NCI-H1048 (cell line): ENCODE data around the gene HSPB7.
"Not testable (repeated sequence)": the region's sequence is repeated elsewhere in the genome, so short reads cannot be mapped to it uniquely, and the experiment has no call there.

Experiments
- DNase-seq: peaks from one replicate; lab custom pipeline; 2025; lab: John Stamatoyannopoulos, UW

The HSPB7 gene

DNA sequence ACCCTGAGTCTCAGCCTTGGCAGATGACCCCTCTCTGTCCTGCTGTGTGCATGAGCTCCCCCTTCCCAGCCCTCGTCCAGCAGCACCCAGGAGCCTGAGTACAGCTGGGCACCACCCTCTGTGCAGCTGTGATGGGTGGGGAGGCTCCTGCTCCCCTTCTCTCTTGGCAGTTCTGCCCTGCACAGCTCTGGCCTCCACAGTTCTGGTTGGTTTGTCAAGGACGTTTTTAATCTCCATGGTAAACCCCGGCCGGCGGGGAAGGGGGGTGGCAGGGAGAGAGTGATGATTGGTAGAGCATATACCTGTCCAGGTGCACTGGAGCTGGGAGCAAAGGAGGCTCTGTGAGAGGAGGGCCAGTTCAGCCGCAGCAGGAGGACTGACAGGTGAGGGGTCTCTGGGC is 3.8 kb upstream of the HSPB7 start, which contains the start of gene CLCNKA:
TSS of gene CLCNKA (plus strand) at position 356 of the 400 bp plus-strand sequence. CDS start 584 bp downstream, outside the sequence.
- DNase-seq, result no peak

DNA sequence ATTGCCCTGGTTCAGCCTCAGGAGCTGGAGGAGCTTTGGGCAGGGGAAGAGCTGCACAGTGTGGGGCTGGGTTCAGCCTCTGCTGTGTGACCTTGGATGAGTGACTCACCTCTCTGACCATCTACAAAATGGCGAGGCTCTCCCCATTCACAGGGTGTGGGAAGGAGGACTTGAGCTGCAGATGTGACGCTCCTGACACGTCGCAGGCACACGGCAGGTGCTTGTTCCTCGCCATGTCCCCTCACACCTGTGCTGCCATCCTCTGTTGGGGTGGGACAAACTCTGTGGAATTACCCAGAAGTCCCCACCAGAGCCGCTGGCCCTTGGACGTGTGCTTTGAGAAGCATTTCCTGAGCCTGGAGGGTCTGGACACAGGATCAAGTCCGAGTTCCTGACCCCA is 3.0 kb upstream of the HSPB7 start:
- not testable (repeated sequence) for DNase-seq

DNA sequence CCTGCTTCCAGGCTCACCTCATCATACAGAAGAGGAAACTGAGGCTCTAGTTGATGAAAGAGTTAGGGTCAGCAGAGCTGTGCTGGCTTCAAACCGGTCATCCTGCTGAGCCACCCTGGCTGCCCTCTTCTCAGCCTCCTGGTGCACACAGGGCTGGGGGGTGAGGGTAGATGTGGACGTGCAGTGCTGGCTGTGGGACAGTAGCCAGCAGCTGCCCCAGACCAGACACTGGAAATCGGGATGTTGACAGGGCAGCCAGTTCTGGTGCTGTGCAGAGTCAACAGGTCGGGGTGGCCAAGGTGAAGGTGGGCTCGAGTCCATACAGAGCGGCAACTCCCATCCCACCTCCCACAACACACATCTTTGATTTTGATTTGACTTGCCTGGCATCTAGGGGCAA is 2.5 kb upstream of the HSPB7 start:
- DNase-seq, result no peak

DNA sequence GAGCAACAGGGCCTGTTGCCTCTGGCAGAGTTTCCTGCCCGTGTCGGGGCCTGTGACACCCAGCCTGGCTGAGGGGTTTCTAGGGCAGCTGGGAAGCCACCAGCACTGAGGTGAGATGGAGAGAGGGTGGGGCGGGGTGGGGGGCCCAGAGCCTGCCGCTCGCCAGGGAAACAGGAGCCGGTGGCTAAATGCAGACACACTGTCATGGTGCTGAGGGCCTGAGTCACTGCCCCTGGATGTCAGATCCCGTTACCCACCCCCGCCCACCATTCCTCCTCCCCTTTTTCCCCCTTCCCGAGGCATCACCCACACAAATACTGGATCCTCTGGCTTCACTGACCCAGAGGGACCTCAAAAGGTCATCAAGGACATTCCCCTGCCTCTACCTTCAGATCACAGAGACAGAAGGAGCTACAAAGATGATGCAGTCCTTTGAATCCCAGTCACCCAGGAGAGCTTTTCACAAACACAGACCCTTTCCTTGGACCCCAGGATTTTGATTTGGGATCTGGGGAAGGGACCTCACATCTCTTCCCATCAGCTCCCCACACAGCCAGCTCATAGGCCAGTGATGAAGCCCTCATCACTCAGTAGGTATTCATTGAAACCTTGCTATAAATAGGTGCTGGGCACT is 1.9 kb upstream of the HSPB7 start:
- no peak for DNase-seq

DNA sequence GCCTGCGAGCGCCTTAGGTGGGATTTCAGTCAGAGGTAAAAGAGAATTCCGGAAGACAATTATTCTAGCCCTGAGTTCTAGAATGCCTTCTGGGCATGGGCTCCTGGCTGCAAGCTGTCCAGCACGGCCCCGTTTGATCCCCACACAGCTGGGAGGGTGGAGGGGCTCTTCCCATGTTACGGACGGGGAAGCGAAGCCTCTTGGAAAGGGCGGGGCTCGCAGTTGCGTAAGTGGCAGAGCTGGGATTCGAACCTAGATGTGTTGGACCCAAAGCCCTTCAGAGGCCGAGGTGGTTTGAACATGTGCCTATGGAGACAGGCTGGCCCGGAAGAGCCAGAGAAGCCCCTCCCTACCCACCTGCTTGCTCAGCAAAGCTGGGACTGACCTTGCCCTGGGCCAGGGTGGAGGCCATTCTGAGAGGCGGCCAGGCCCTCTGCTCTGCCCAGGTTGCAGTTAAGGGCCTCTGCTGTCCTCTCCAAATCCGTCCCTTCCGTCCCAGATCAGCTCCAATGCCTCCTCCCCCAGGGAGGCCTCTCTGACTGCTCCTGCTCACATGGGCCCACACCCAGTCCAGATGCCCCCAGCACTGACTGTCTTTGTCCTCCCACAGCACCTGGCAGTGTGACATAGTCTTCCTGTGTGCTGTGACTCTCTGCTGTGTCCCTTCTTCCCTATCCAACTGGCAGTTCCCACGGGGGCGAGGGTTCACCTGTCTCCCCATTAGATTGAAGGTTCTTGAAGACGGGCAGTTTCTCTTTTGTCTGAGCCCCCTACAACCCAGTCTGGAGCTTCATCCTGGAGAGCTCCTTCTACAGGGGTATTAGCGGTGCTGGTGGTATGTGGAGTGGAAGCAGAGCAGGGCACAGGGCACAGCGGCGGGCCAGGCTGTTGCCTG is 1.2 kb upstream of the HSPB7 start:
- DNase-seq, result no peak

DNA sequence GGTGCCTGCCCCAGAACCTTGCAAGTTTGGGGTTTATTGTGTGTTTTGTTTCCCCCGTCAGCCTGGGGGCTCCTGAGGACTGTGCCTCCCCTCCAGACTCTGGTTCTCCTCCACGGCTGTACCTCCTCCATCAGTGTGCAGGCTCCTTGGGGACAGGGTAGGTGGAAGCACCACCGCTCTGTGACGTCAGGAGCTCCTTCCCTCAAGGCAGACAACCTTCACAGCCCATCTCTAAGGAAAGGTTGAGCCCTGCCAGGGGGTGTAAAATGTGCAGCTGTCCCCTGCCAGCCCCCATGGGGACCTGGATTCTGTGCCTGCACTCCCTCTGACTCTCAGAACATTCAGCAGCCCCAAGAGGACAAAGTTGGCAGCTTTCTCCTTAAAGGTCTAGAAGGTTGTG is 465 bp upstream of the HSPB7 start:
- DNase-seq, result no peak

DNA sequence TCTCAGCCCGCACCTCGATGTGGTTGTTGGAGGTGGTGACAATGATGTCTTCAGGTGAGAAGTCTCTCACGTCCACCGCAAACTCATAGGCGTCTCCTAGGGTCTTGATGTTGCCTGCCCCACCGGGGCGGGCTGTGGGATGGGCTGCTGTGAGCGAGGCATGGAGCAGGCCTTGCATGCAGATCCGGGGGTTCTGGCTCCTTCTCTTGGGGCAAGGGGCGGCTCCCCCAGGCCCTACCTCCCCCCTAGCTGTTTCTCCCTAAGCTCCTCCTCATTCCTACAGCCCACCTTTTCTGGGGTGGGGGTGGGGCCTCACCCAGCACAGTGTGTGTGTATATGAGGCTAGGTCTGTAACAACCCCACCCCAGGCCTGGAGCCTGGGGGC is 775 bp downstream of the HSPB7 start:
- DNase-seq, result no peak

DNA sequence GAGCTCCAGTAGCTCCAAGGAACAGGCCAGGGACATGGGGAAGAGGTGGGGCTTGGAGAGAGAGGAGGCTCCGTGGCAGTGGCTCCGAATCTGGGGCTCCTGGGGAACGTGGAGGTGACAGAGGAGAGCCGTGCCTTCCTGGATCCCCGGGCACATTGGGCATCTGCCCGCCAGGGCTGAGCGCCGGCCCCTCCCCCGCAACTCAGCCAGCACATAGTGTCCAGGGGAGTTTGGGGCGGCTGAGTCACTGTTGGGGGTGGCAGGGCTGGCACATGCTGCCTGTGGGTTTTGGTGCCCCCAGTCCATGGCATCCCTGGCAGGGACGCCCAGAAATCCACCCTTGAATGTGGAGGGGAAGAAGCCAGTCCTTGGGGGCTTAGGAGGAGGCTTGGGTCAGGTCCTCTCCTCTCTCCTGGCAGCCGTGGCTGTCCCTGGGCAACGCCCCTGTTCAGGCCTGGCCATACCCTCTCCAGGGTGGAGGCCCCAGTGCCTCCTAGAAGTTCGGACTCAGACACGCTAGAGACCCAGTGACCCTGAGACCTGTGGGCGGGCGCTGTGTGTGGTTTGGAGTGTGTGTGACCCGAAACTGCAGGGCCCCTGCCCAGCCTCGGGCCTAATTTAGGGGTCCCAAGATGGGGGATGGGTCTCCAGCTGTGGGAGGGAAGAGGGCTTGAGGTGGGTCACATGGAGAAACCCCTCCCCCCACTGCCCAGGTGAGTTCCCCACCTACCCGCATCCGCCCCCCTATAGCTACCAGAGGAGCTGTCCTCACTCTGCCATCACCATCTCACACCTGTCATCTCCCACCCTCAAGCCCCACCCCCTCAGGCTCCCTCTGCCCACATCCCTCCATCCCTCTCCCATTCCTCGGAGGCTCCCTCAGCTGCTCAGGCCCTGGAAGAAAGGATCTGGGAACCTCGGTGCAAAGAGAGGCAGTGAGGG is 1.6 kb downstream of the HSPB7 start:
- no peak for DNase-seq

DNA sequence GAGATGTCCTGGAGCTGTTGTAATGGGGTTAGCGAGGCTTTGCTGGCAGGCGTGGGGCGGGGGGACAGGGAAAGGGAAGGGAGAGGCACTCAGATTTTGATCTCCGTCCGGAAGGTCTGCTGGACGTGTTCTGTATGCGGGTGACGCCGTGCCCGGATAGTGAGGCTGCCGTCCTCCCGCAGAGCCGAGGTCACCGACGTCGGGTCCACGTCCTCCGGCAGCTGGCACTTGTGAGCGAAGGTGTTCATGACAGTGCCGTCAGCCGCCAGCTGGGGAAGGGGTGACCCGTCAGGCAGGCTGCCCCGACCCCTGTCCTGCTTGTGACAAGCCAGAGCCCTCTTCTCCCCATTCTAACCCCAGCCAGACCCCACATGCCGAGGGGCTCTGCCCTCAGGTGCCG is 2.4 kb downstream of the HSPB7 start:
- no peak for DNase-seq

DNA sequence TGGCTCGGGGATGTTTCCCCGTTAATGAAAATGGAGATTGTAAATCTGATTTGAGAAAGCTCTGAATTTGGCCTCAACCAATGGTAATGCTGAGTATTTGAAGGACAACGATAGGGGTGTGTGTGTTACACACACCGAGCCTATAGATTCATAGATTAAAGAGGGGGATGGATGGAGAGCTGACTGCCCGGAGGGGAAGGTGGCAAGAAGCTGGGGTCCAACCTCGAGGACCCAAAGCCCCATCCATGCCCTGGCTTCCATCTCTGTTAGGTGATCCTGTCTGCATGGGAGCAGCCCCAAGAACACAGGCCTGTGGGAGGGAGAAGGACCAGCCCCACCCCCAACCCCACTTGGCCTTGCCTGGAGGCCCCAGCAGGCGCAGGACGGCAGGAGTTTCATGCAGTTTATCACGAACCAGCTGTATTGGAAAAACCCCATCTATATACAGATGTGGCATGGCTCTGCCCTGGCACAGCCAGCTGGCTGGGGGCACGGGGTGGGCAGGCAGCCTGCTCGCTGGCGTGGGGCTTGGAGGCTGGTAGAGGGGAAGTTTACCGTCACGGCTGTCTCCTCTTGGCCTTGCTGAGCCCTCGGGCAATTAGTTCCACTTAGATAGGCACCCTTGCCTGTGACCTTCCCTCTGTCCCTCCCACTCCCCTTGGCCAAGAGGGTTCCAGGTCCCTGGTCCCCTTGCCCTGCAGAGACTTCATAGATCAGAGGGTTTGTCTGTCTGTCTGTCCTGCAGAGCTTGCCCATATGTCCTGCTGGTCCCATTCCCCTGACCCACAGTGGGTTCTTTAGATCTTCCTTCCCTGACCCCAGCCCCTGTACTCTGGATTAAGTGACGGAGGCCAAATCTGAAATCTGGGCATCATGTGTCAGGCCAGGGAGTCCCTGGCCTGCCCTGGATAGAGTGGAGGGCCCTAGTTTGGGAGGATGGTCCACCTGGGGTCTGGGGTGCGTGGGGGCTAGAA is 3.0 kb downstream of the HSPB7 start:
- DNase-seq, result no peak

DNA sequence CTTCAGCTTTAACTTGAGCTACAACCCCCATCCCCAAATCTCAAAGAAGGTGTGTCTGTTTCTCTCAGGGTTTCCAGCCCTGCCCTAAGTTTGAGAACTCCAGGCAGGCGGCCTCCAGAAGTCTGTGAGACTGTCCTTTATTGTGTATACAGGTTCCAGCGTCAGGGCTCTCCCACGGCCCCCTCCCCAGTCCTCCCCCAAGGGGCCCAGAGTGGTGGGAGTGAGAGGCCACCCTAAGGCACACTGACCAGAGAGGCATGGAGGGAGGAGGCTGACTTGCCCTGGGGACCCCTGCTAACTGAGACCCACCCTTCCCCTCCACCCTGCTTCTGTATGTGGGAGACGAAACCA is 4.0 kb downstream of the HSPB7 start:
- no peak for DNase-seq

DNA sequence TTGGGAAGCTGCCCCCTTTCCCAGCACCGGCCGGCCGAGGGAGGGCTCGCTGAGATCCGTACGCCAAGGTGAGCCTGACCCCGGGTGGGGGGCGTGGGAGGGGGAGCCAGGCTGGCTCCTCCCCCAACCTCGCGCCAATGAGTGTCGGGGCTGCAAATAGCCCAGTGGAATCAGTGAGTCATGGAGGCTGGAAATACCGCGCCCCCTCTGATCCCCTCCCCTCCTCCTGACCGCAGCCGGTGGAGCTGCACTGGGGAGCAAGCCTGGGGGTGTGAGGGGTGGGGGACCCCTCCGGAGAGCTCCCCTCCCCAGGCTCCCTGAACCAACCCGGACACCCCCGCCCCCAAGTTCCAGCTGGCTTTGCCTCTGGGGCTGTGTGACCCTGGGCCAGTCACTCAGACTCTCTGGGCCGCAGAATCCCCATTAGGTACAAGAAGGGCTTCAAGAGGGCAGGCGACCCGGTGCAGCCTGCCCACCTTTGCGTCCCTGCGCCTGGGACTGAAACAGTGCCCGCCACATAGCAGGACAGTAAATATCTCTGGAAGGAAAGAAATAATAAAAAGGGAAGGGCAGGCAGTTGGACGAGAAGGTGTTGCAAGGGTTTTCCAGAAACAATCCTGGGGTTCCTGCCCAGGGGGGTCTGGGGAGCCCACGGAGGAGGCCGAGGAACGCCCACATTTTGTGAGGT is 4.5 kb downstream of the HSPB7 start:
- no peak for DNase-seq

DNA sequence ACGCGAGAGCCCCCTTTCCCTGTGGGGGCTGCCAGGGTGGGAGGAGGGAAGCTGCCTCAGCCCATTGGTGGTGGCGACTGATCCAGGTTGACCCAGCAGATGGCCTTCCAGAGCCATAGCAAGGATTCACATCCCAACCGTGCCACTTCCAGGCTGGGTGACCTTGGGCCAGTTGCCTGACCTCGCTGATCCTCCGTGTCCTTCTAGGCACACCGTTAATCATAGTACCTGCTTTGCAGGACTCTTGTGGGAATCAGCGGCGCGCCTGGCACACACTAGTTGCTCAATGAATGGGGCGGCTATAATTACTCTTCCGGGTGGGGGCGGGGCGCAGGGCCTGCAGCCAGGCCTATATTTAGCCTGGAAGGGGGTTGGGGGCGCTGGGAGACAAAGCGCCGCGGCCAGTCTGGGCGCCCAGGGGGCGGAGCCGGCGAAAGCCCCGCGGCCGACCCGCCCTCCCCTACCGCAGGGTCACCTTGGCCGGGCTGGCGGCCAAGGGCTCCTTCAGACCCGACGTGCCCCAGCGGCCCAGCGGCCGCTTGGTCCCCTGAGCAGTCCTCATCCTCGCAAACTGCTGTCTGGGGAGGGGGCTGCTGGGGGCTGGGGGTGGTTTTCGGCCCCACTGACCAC is 5.1 kb downstream of the HSPB7 start:
- DNase-seq, result no peak

DNA sequence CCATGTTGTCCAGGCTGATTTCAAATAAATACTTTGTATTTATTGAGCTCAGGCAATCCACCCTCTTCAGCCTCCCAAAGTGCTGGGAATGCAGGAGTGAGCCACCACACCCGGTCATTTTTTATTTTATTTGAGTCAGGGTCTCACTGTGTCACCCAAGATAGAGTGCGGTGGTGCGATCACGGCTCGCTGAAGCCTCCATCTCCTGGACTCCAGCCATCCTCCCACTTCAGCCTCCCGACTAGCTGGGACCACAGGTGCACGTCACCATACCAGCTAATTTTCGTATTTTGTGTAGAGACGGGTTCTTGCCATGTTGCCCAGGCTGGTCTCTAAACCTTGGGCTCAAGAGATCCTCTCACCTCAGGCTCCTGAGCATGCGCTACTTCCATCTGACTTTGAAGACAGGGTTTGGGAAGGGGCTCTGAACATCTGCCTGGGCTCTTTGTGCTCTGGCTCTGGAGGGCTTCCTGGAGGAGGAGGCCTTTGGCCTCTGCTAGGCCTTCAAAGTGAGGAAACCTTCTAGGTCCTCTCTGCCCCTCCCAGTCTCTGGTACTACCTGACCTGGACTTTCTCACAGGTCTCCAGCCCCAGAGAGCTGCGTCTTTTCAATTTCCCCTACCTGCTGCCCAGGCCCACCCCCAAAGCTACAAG is 5.8 kb downstream of the HSPB7 start:
- no peak for DNase-seq

DNA sequence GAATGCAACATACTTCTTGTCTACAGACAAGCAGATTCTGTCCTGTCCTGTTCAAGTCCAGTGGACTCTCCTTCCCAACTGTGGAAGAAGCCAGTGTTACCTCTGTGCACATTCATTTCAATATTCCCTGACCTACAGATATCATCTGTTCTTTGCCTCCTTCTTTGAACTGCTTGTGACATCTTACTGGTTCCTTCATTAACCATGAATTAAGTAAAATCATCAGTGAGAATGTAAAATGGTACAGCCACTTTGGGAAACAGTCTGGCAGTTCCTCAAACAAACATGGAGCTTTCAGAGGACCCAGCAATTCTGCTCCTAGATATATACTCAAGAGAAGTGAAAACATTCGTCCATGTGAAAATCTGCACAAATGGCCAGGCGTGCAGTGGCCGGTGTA is 7.0 kb downstream of the HSPB7 start:
- no peak for DNase-seq

DNA sequence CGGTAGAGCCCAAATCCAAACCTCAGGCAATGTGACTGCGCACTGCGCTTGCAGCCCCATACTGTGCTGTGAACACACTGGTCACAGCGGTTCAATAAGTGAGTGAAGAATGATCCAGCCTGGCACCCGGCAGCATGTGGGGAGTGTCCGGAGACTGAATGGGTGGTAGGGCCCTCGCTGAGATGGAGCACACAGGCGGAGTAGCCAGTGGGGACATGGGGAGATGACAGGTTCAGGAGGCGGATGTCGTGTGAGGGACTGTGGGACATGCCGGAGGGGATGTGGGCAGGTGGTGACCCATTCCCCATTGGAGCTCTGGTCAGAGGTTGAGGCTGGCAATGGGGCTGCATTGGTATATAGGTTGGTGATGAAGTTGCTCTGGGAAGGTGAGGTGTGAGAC is 8.2 kb downstream of the HSPB7 start:
- no peak for DNase-seq

DNA sequence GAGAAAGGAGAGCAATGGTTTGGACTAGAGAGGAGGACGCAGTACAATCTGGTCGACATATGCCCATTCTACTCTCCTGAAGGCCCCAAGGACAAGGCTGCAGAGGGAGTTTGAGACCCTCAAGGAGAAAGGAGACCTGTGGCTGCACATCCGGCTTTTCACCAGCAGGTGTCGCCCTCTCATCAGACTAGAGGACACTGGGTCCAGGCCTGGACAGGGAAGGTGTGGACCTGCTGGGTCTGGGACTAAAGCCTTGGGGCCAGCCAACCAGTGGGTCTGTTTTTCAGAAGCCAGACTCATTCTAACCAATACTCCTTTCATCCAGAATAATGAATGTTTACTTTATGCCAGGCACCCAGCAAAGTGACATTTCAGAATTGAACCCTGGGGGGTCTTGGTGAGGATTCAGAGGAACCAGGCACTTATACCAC is 8.8 kb downstream of the HSPB7 start:
- peak; percentile 60 for DNase-seq

DNA sequence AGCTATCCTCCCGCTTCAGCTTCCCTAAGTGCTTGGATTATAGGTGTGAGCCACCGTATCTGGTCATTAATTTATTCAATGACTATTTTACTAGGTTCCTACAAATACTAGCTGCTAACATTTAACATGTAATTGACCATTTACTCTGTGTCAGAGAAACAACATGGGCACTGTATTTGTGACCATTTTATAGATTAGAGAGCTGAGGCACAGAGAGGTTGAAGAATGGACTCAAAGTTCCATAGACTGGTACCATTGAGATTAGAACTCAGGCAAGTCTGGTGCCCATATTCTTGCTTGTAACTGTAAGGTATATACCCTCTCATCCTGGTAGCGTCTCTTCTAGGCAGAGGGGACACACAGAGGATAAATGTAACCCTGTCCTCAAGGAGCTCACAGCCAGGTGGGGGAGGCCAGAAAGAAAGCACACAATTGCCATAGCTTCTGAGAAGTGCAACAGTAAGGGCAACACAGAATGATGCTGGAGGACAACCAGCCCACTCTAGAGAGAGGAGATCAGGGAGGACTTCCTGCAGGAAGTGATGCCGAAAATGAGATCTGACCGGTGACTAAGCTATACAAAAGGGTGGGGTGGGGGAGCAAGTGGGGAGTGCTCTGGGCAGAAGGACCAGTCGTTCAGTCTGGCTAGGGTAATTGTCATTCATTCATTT is 10.0 kb downstream of the HSPB7 start:
- no peak for DNase-seq
